ENCODE results near the gene SRCAP.
A peak's percentile ranks its signal among the peaks of the same experiment; 100 is the strongest.

SRCAP gene

DNA sequence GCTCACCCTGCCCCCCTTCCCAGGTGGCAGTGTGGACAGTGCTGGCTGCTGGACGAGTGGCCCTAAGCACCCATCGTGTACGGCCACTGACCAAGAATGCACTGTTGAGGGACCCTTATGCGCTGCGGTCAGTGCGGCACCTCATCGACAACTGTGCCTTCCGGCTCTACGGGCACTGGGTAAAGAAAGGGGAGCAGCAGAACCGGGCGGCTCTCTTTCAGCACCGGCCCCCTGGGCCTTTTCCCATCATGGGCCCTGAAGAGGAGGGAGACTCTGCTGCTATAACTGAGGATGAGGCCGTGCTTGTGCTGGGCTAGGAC is 57.8 kb downstream of the SRCAP start:
- DNase-seq (ENCODE audit: low read depth in 1 of 2, low spot score in 1 of 2) = no peak

DNA sequence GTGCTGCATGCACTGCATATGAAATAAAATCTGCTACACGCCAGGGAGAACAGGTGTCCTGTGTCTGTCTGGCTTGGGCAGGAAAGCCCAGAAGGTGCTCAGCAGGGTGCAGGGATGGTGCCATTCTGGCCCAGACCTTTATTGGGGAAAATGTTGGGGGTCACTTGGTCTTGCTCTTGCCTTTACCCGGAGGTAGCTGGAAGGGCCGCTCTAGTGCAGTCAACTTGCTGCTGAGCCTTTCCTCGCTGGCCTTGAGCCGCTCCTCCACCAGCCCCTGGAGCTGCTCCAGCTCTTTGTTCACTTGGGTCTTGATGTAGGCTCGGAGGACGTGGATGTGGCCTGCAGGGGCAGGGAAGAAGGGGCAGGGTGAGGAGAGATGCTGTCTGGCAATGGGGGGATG is 58.3 kb downstream of the SRCAP start:
- DNase-seq (ENCODE audit: low read depth in 1 of 2, low spot score in 1 of 2) = no peak

DNA sequence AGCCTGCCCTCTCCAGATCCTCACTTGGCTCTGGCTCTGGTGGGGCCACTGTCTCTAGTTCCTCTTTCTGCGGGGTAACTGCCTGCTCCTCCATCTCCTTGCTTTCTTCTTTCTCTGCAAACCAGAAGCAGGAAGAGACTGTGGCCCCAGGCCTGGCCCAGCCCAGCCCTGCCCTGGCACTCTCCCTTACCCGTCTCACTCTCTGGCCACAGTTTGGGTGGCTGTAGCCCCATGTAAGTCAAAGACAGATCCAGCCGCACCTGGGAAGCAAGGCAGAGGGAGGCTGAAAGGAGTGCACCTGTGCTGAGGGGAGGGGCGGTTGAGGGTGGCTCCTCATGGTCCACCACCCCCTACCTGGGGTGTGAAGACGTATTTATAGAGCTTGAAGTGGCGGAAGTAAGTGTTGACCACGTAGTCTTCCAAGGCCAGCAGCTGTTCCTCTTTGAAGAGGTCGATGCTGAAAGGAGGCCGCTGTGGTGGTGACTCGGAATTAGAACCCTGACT is 60.1 kb downstream of the SRCAP start:
- DNase-seq (ENCODE audit: low read depth in 1 of 2, low spot score in 1 of 2) = no peak

DNA sequence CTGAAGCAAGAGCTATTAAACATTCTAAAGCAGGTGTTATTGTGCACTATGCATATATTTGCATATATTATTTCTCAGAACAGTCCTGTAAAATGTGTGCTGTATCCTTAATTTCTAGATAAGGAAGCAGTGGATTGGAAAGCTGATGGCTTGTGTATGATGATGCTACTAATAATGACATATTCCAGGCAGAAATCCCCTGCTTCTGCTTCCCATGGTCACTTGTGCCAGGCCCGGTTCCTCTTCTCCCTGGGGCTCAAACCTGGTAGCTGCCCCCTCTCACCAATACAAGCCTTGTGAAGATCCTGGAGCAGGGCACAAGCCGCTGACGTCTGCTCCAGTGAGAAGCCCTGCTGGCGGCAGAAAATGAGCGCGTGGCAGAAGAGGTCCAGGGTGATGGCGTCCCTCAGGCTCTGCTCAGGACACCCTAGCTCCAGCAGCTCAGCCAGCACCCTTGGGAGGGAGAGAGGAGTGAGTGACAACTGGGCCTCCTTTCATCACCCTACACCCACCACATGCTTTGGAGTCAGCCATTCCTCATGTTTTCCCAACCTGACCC is 61.1 kb downstream of the SRCAP start:
- DNase-seq (ENCODE audit: low read depth in 1 of 2, low spot score in 1 of 2) = no peak

DNA sequence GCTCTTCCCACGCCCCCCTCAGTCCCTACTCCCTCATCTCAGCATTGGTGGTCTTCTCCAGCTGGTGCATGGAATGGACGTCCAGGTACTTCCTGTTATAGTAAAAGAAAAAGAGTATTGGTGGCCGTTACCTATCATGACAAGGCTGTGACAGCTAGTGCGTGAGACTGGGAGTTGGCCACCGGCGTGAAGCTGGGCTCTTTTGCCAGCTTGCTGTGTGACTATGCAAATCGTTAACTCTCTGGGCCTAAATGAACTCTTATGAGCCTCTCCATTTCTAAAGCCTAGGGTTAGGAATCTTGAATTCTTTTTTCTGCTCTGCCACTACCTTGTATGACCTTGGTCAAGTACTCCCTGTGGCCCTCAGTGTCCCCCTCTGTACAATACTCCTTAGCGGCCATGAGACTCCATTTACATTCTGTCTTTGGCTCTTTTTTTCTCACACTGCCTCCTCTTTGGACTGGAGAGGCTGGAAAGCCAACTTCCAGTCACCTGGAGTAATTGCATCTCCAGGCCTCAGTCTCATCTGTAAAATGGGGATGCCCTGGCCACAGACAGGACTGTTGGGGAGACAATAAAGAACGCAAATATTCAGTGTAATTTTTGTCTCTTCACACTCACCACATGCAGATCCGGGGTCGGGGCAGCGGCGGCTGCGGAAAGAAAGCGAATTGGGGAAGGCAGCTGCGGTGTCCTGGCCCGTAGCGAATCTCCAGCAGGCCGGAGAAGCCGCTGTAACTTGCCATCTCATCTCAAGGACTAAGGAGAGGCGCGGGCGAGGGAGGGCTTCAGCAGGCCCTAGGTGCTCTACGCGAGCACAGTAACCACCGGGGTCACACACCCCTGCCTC is 61.8 kb downstream of the SRCAP start:
- DNase-seq (ENCODE audit: low read depth in 1 of 2, low spot score in 1 of 2) = no peak

DNA sequence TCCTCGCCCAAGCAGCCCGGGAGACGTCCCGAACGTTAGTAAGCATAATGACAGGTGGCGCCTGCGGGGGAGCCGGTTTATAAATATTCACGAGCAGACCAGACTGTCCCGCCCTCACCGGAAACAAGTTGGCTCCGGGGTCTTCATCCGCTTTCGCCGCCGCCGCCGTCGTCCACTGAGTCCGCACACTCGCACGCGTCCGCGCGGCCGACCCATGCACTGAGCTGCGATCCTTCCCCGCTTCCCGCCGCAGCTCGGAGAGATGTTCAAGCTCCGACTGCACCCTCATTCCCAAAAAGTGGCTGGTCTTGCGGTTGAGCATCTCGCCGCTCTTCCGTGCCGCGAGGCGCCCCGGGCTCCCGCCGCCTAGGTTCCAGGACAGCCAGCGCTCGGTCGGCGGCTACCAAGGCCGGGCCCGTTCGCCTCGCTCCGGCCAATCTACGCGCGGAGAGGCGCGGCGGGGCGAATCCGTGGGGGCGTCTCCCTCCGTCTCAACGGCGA is 62.5 kb downstream of the SRCAP start:
- no peak for DNase-seq (ENCODE audit: low read depth in 1 of 2, low spot score in 1 of 2)

DNA sequence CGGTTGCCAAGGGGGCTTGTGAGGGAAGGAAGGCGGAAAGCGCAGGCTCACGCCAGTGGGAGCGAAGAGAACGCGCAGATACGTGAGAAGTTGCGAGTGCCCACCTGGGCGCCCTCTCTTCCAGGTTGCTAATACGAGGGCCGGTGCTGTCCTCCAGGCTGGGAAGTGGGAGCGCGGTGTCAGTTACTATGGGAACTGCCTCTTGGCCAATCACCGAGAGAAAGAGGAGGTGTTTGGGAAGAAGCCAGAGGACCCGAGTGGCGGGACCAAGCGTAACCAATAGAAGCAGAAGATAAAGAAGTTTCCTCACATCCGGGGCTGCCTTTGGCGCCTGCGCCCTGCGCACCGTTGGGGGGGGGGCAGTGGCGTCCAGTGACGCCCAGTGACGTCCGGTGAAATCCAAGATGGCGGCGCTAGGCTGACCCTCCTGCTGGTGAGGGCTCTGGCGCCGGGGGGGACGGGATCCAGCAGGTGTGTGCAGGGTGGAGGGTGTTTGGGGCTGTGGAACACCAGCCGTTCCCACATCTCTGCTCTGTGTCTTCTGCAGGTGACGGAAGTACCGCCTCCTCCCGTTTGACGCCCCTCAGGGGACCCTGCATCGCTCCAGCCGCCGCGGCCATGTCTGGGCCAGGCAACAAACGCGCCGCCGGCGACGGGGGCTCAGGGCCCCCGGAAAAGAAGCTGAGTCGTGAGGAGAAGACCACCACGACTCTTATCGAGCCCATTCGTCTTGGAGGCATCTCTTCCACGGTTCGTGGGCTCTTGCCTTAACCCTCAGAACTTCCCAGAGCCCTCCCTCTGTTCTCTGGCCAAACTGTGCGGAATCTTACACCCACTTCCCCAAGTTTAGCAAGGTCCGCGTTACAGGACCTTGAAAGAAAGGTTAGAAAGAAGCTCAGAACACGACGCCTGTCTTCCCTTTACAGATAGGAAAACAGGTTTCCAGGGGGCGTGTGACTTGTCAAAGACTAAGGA is 63.2 kb downstream of the SRCAP start, which contains the start of the genes CFAP119 and RNF40:
CFAP119 (minus strand) TSS at position 135 of the 975 bp plus-strand sequence. CDS start 314 bp downstream, outside the sequence.
RNF40 (plus strand) TSS at position 395 of the 975 bp plus-strand sequence; CDS start at position 619, 224 bp downstream.
- peak; percentile 70 to 87 for DNase-seq (ENCODE audit: low read depth in 1 of 2, low spot score in 1 of 2)

DNA sequence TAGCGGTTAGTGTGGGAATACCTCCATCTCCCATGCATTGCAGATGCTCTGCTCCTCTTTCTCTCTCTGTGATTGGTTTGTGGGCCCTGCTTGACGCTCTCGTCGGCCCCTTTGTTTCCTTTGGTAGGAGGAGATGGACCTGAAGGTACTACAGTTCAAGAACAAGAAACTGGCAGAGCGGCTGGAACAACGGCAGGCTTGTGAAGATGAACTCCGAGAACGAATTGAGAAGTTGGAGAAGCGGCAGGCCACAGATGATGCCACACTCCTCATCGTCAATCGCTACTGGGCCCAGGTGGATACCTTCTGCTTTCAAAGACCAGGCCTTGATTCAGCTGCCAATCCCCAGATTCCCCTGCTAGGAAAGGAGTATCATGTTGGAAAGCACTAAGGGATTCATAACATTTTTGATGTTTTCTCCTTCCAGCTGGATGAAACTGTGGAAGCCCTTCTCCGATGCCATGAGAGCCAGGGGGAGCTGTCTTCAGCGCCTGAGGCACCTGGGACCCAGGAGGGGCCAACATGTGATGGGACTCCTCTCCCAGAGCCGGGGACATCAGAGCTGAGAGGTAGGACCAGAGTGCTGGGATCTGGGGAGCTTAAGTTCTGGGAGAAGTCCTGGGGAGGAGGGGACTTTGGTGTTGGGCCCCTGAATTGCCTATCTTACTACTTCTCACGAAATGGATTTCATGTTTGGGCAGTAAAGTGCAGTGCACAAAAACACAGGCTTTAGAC is 64.2 kb downstream of the SRCAP start:
- no peak for DNase-seq (ENCODE audit: low read depth in 1 of 2, low spot score in 1 of 2)

DNA sequence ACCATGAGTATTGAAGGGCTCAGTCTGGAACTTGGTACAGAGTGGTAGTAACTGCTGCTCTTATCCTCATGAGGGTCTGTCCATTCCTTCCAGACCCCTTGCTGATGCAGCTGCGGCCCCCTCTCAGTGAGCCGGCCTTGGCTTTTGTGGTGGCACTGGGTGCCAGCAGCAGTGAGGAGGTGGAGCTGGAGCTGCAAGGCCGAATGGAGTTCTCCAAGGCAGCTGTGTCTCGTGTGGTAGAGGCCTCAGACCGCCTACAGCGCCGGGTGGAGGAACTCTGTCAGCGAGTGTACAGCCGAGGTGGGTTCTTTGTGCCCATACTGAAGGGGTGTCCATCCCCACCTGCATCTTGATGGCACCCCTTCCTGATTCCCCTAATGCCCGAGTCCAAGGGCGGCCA is 65.1 kb downstream of the SRCAP start:
- DNase-seq (ENCODE audit: low read depth in 1 of 2, low spot score in 1 of 2) = no peak

DNA sequence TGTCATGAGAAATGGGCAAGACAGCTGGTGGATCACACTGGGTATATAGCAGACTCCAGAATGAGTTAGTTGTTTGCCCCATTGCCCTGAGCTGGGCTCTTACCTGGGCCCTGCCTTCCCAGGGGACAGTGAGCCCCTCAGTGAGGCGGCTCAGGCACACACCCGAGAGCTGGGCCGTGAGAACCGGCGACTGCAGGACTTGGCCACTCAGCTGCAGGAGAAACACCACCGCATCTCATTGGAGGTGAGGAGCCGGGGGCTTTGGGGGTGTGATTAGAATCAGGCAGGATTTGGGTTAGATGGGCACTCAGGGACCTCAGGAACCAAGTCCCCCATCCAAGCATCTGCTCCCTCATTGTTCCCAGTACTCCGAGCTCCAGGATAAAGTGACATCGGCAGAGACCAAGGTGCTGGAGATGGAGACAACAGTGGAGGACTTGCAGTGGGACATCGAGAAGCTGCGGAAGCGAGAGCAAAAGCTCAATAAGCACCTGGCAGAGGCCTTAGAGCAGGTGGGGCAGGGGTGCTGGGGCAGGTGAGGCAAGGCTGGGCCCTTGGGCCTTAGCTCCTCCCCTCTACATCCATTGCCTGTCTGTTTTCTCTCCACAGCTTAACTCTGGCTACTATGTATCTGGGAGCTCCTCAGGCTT is 66.0 kb downstream of the SRCAP start:
- DNase-seq (ENCODE audit: low read depth in 1 of 2, low spot score in 1 of 2) = no peak

DNA sequence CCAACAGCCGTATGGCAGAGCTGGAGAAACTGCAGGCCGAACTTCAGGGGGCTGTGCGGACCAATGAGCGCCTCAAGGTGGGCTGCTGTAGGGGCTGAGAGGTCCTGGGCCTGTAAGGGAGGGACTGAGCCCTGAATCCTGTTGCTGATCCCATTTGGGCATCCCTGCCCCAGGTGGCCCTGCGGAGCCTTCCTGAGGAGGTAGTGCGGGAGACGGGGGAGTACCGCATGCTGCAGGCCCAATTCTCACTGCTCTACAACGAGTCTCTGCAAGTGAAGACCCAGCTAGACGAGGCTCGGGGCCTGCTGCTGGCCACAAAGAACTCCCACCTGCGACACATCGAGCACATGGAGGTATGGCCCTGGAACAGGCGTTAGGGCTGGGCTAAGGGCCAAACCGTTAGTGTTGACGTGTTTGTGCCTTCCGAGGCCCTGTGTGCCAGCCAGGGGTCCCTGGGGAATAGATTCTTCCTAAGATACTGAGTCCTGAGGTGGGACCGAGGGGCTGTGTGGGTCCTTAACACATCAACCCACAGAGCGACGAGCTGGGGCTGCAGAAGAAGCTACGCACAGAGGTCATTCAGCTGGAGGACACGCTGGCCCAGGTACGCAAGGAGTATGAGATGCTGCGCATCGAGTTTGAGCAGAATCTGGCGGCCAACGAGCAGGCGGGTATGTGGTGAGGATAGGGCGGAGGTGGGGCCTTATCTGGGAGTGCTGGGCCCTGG is 67.4 kb downstream of the SRCAP start:
- DNase-seq (ENCODE audit: low read depth in 1 of 2, low spot score in 1 of 2) = no peak

DNA sequence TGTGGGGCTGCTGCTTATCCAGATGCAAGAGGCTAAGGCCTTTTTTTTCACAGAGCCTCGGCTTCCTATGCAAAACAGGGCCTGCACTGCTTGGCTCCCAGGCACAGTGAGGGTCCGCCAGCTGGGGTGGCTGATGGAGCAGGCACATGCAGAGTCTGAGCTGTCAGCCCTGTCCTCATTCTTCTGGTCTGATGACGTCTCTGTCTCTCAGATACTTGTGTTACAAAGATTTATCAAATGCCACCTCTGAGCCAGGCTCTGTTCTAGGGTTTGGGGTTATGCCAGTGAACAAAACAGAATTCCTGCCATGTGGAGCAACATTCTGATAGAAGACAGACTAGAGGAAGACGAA is 67.9 kb downstream of the SRCAP start:
- no peak for DNase-seq (ENCODE audit: low read depth in 1 of 2, low spot score in 1 of 2)

DNA sequence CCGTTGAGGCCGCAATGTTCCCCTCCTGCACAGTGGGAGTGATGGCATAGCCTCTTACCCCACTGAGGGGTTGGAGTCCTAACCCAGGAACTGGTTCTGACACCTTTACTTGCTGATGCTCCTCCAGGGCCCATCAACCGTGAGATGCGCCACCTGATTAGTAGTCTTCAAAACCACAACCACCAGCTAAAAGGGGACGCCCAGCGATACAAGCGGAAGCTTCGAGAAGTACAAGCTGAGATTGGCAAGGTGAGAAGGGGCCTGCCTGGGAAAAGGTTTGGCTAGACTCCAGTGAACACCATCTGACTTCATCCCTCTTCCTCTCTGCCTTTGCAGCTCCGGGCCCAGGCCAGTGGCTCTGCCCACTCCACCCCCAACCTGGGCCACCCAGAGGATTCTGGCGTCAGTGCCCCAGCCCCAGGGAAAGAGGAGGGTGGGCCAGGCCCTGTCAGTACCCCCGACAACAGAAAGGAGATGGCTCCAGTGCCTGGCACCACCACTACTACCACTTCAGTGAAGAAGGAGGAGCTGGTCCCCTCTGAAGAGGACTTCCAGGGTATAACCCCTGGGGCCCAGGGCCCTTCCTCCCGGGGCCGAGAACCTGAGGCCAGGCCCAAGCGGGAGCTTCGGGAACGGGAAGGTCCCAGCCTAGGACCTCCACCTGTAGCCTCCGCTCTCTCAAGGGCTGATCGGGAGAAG is 68.9 kb downstream of the SRCAP start:
- no peak for DNase-seq (ENCODE audit: low read depth in 1 of 2, low spot score in 1 of 2)

DNA sequence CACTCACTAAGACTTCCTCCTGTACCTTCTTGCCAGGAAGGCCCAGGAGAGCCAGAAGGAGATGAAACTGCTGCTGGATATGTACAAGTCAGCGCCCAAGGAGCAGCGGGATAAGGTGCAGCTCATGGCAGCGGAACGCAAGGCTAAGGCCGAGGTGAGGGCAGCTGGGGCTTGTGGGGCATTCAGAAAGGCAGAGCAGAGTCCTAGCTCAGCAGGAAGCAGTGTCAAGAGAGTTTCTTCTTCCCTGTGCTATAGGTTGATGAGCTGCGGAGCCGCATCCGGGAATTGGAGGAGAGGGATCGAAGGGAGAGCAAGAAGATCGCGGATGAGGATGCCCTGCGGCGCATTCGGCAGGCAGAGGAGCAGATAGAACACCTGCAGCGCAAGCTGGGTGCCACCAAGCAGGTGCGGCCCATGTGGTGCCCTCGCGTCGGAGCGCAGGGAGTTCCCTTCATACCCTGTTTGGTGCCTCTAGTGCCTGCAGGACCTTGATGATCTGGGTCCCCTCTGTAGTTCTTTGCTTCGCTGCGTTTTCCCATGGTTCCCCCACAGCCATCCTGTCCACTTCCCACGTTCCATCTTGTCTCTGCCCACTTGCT is 69.7 kb downstream of the SRCAP start:
- no peak for DNase-seq (ENCODE audit: low read depth in 1 of 2, low spot score in 1 of 2)

DNA sequence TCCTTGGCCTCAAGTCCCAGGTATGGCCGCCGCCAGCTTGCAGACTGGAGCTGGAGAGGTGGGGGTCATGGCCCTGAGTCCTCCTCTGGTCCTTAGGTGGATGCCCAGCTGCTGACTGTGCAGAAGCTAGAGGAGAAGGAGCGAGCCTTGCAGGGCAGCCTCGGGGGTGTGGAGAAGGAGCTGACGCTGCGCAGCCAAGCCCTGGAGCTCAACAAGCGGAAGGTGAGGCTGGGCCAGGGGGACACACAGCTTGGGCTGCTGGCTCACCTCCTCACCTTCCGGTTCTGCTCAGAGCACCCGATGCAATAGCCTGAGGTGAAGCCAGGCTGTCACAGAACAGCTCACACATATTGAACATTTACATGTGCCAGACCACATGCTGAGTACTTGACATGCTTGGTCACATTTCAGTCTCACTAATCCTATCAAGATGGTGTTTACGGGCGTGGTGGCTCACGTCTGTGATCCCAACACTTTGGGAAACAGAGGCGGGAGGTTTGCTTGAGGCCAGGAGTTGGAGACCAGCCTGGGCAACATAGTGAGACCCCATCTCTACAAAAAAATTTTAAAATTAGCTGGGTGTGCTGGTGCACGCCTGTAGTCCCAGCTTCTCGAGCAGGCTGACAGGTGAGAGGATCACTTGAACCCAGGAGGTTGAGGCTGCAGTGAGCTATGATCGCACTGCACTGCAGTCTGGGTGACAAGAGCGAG is 70.6 kb downstream of the SRCAP start:
- DNase-seq (ENCODE audit: low read depth in 1 of 2, low spot score in 1 of 2) = no peak

DNA sequence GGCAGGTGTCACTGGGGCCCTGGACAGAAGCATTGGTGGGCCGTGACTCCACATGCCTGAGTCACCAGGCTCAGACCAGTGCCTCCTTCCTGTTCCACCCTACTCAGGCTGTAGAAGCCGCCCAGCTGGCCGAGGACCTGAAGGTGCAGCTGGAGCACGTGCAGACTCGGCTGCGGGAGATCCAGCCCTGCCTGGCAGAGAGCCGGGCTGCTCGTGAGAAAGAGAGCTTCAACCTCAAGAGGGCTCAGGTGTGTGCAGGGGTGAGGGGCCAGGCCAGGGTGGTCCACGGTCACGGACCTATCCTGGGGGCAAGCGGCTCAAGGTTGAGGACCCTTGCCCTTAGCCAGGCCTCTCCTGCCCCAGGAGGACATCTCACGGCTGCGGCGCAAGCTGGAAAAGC is 72.8 kb downstream of the SRCAP start:
- no peak for DNase-seq (ENCODE audit: low read depth in 1 of 2, low spot score in 1 of 2)

DNA sequence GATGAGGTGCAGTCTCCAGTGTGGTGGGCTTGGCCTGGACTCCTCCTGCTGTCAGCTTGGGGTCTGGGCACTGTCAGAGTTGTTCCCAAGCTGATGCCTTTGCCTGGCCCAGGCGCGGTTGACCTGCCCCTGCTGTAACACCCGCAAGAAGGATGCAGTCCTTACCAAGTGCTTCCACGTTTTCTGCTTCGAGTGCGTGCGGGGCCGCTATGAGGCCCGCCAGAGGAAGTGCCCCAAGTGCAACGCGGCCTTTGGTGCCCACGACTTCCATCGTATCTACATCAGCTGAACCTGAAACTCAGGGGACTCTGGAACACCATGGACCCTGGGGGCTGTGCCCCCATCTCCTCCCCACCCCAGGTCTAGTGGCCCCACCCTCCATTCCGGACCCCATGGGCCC is 74.9 kb downstream of the SRCAP start:
- no peak for DNase-seq (ENCODE audit: low read depth in 1 of 2, low spot score in 1 of 2)
